Mesendoderm (in vitro differentiated cells): ENCODE data around the gene CEP20.

ENCODE experiments used
- DNase-seq: peaks from one replicate; pipeline ENCODE4 v3.0.0; 2013
- H2AK5ac ChIP-seq: 2 replicates; pipeline ENCODE4 v1.6.1; 2013; ENCODE audit warnings: low read length, inconsistent platforms
- H2BK120ac ChIP-seq: 2 replicates; pipeline ENCODE4 v1.6.1; 2013; ENCODE audit warnings: low read depth, mild to moderate bottlenecking, low read length, moderate library complexity, mixed read lengths
- H2BK15ac ChIP-seq: replicated peaks from 2 replicates; pipeline ENCODE4 v1.6.1; 2013; ENCODE audit warnings: low read depth, mild to moderate bottlenecking, moderate library complexity
- H2BK5ac ChIP-seq: 2 replicates; pipeline ENCODE4 v1.6.1; 2013; ENCODE audit warnings: low read length, inconsistent platforms
- H3K18ac ChIP-seq: 2 replicates; pipeline ENCODE4 v1.6.1; 2013; ENCODE audit warnings: mild to moderate bottlenecking, low read length, mixed read lengths
- H3K23ac ChIP-seq: one replicate; pipeline ENCODE4 v1.6.1; 2013; ENCODE audit warnings: low read length
- H3K27ac ChIP-seq: 2 replicates; pipeline ENCODE4 v1.5.1; 2013; ENCODE audit warnings: low read depth, mild to moderate bottlenecking, inconsistent platforms, low read length, moderate library complexity
- H3K27me3 ChIP-seq: 2 replicates; pipeline ENCODE4 v1.6.1; 2013; ENCODE audit warnings: low read length, control low read depth, mild to moderate bottlenecking, inconsistent platforms; ENCODE audit not compliant: insufficient read depth, poor library complexity
- H3K36me3 ChIP-seq: 2 replicates; pipeline ENCODE4 v1.6.1; 2013; ENCODE audit warnings: low read length, inconsistent platforms; ENCODE audit not compliant: control insufficient read depth, insufficient read depth
- H3K4ac ChIP-seq: one replicate; pipeline ENCODE4 v1.6.1; 2013; ENCODE audit warnings: low read depth, mild to moderate bottlenecking, low read length, moderate library complexity
- H3K4me1 ChIP-seq: 2 replicates; pipeline ENCODE4 v1.6.1; 2013; ENCODE audit warnings: low read depth, low read length, inconsistent platforms; ENCODE audit not compliant: control insufficient read depth
- H3K4me2 ChIP-seq: 2 replicates; pipeline ENCODE4 v1.6.1; 2013; ENCODE audit warnings: low read length
- H3K4me3 ChIP-seq: 2 replicates; pipeline ENCODE4 v1.5.1; 2013; ENCODE audit warnings: mild to moderate bottlenecking, low read length
- H3K56ac ChIP-seq: one replicate; pipeline ENCODE4 v1.6.1; 2013; ENCODE audit warnings: low read length
- H3K79me1 ChIP-seq: 2 replicates; pipeline ENCODE4 v1.6.1; 2013; ENCODE audit warnings: low read length, inconsistent platforms
- H3K79me2 ChIP-seq: 2 replicates; pipeline ENCODE4 v1.6.1; 2013; ENCODE audit warnings: mild to moderate bottlenecking, low read length; ENCODE audit not compliant: control insufficient read depth, insufficient read depth
- H3K9ac ChIP-seq: 2 replicates; pipeline ENCODE4 v1.6.1; 2013; ENCODE audit warnings: low read length, inconsistent platforms
- H4K5ac ChIP-seq: one replicate; pipeline ENCODE4 v1.6.1; 2013; ENCODE audit warnings: low read length
- H4K8ac ChIP-seq: one replicate; pipeline ENCODE4 v1.6.1; 2013; ENCODE audit warnings: low read depth, mild to moderate bottlenecking, control low read depth, low read length, moderate library complexity
- WGBS: extraction: QIAGEN DNeasy Blood & Tissue Kit; methylation state at CpG from one replicate; pipeline ENCODE4 v1.1.7; 2013; ENCODE audit warnings: low lambda C conversion rate, missing lambda C conversion rate; ENCODE audit not compliant: insufficient coverage; ENCODE audit errors: extremely low coverage; 5-methylcytosine and 5-hydroxymethylcytosine counted together

CEP20 gene

DNA sequence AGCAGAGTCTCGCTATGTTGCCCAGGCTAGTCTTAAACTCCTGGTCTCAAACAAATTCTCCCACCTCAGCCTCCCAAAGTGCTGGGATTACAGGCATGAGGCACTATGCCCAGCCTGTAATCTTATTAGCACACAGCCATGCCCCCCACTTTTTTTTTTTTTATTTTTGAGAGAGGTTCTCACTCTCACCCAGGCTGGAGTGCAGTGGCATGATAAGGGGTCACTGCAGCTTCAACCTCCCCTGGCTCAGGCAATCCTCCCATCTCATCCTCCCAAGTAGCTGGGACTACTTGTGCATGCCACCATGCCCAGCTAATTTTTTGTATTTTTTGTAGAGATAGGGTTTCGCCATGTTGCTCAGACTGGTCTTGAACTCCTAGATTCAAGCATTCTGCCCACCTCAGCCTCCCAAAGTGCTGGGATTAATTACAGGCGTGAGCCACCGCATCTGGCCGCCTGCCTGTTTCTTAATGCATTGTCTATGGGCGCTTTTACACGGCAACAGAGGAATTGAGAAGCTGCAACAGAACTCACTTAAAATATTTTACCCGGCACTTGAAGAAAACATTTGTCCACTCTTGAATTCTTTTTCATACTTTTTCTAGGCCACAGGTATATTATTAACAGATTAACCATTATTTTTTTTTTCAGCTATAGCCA lies 8.8 kb upstream of the CEP20 start:
- Histone ChIP-seq H3K4me1 (no peaks in the 10 kb centered on the region), H3K79me2 (no peaks in the 10 kb centered on the region), H3K27me3 (no peaks in the 10 kb centered on the region), H2BK15ac (no peak overlapping the region), H3K27ac (no peak overlapping the region), H3K56ac (no peak overlapping the region), H3K4me2 (no peak overlapping the region), H3K23ac (no peak overlapping the region), H3K9ac (no peak overlapping the region), H4K8ac (no peak overlapping the region), H3K18ac (no peak overlapping the region), H2BK120ac (no peak overlapping the region), H3K79me1 (no peaks in the 10 kb centered on the region), H3K4ac (no peak overlapping the region), H2BK5ac (no peak overlapping the region), H2AK5ac (no peak overlapping the region), H4K5ac (no peak overlapping the region), H3K36me3 (no peaks in the 10 kb centered on the region), H3K4me3 (no peak overlapping the region)
- DNase-seq, result no peak
- WGBS, result no CpG with 5 or more reads among the region's 8 CpGs

DNA sequence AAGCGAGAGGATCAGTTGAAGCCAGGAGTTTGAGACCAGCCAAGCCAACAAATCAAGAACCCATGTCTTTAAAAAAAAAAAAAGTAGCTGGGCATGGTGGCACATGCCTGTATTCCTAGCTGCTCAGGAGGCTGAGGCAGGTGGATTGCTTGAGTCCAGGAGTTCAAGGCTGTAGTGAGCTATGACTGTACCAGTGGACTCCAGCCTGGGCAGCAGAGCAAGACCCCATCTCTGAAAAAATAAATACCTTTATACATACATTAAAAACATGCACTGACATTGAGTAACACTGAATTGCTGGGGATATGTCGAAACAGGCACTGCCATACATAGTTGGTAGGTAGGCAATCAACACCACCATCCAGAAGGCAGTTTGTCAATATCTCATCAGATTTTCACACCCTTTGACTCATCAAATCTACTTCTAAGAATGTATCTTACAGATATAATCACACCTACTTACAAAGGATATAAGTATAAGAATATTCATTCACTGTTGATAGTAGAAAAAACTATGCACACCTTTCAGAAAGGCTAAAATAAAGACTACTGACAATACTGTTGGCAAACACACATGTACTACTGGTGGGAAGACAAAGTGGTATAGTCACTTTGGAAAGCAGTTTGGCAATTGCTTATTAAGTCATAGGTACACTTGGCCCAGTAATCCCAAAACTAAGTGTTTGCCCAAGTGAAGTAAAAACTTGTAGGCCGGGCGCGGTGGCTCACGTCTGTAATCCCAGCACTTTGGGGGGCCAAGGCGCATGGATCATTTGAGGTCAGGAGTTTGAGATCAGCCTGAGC lies 6.4 kb upstream of the CEP20 start:
- Histone ChIP-seq H3K4me3 (no peak overlapping the region), H3K4ac (no peak overlapping the region), H3K56ac (no peak overlapping the region), H2BK15ac (no peak overlapping the region), H3K79me1 (no peaks in the 10 kb centered on the region), H3K9ac (no peak overlapping the region), H3K27me3 (no peaks in the 10 kb centered on the region), H3K4me2 (no peak overlapping the region), H2BK120ac (no peak overlapping the region), H3K36me3 (no peaks in the 10 kb centered on the region), H4K5ac (no peak overlapping the region), H3K4me1 (no peaks in the 10 kb centered on the region), H3K27ac (no peak overlapping the region), H3K23ac (no peak overlapping the region), H2AK5ac (no peak overlapping the region), H3K18ac (no peak overlapping the region), H4K8ac (no peak overlapping the region), H2BK5ac (no peak overlapping the region), H3K79me2 (no peaks in the 10 kb centered on the region)
- no peak for DNase-seq
- WGBS, result no CpG with 5 or more reads among the region's 7 CpGs

DNA sequence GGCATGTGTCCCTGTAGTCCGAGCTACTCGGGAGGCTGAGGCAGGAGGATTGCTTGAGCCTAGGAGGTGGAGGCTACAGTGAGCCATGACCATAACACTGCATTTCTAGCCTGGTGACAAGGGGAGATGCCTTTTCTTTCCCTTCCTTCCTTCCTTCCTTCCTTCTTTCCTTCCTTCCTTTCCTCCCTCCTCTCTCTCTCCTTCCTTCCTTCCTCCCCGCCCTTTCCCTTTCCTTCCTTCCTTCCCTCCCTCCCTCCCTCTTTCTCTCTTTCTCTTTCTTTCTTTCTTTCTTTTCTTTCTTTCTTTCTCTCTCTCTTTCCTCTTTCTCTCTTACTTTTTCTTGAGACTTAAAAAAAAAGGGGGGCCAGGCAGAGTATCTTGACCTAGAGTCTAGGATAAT lies 3.1 kb upstream of the CEP20 start:
- H2BK15ac ChIP-seq, result no peak overlapping the region
- peaks cover 3% of the 10 kb centered on the region for H3K4me1 ChIP-seq
- no peaks in the 10 kb centered on the region for H3K36me3 ChIP-seq
- H2AK5ac ChIP-seq, result no peak overlapping the region
- H3K9ac ChIP-seq, result no peak overlapping the region
- no peak overlapping the region for H2BK120ac ChIP-seq
- H3K18ac ChIP-seq, result no peak overlapping the region
- H3K27ac ChIP-seq, result no peak overlapping the region
- no peaks in the 10 kb centered on the region for H3K27me3 ChIP-seq
- no peak overlapping the region for H3K4me2 ChIP-seq
- H3K79me2 ChIP-seq, result peaks cover 14% of the 10 kb centered on the region
- no peak for DNase-seq
- no peak overlapping the region for H3K4ac ChIP-seq
- H4K5ac ChIP-seq, result no peak overlapping the region
- no peak overlapping the region for H3K23ac ChIP-seq
- H3K4me3 ChIP-seq, result no peak overlapping the region
- no peak overlapping the region for H2BK5ac ChIP-seq
- no peak overlapping the region for H3K56ac ChIP-seq
- H3K79me1 ChIP-seq, result peaks cover 4% of the 10 kb centered on the region
- H4K8ac ChIP-seq, result no peak overlapping the region
- no CpG with 5 or more reads among the region's 3 CpGs for WGBS

DNA sequence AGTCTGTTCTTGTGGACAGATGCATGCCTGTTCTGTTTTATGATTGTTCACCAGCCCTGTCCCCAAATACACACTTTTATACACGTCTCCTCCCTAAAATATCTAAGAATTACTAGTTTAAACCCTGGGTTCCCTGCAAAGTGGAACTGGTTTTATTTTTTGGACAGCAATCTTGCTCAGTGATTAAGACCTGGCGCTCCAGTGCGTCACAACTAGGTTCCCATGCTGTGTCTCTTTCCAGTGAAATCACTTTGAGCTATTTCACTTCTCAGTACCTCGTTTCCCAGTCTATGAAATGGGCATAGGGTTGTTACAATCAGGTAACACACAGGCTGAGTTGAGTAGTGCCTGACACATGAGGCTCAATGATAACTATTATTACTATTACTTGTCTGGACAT lies 1.1 kb downstream of the CEP20 start:
- no peak overlapping the region for H3K4ac ChIP-seq
- no peak overlapping the region for H2BK120ac ChIP-seq
- H4K8ac ChIP-seq, result no peak overlapping the region
- peaks cover 7% of the 10 kb centered on the region for H3K79me1 ChIP-seq
- no peaks in the 10 kb centered on the region for H3K27me3 ChIP-seq
- no peak overlapping the region for H3K27ac ChIP-seq
- H2BK15ac ChIP-seq, result no peak overlapping the region
- no peak overlapping the region for H3K23ac ChIP-seq
- no peak overlapping the region for H3K9ac ChIP-seq
- peaks cover 23% of the 10 kb centered on the region for H3K79me2 ChIP-seq
- no CpG with 5 or more reads among the region's 4 CpGs for WGBS
- peaks cover 3% of the 10 kb centered on the region for H3K4me1 ChIP-seq
- H3K4me3 ChIP-seq, result no peak overlapping the region
- H3K4me2 ChIP-seq, result no peak overlapping the region
- H3K36me3 ChIP-seq, result no peaks in the 10 kb centered on the region
- no peak overlapping the region for H2BK5ac ChIP-seq
- no peak overlapping the region for H4K5ac ChIP-seq
- no peak overlapping the region for H3K56ac ChIP-seq
- DNase-seq, result no peak
- no peak overlapping the region for H3K18ac ChIP-seq
- H2AK5ac ChIP-seq, result no peak overlapping the region

DNA sequence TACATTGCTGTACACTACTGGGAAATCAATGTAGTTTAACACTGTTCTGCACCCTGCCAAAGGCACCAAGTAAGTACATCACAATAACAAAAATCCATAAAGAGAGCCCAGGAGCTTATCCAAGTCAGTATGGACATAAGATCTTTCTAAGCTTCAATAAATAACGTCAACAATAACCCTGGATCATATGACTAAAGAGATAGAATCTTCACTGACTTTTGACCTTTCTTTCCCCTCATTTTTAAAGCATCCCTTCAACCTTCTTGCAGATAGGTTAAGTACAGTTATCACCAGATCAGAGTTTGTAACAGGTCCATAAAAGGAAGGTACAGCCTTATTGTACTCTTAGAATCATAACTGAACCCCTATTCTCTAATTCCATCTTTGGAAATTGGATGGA lies 2.3 kb downstream of the CEP20 start:
- WGBS, result no CpG with 5 or more reads among the region's 1 CpG
- Histone ChIP-seq H3K56ac (no peak overlapping the region), H3K23ac (no peak overlapping the region), H3K36me3 (peaks cover 3% of the 10 kb centered on the region), H3K18ac (no peak overlapping the region), H3K27me3 (no peaks in the 10 kb centered on the region), H2BK120ac (no peak overlapping the region), H3K4me3 (no peak overlapping the region), H2BK15ac (no peak overlapping the region), H2BK5ac (no peak overlapping the region), H4K5ac (no peak overlapping the region), H3K27ac (no peak overlapping the region), H4K8ac (no peak overlapping the region), H3K79me1 (peaks cover 7% of the 10 kb centered on the region), H3K79me2 (peaks cover 23% of the 10 kb centered on the region), H3K4me2 (no peak overlapping the region), H2AK5ac (no peak overlapping the region), H3K9ac (no peak overlapping the region), H3K4ac (no peak overlapping the region), H3K4me1 (peaks cover 3% of the 10 kb centered on the region)
- DNase-seq, result no peak
